HG03558 (cell line): ENCODE results near the gene ARHGAP35.
"Not testable (repeated sequence)": the region's sequence is repeated elsewhere in the genome, so short reads cannot be mapped to it uniquely, and the experiment has no call there.

ENCODE experiments used
- ATAC-seq: cut with Tn5 transposase; IDR thresholded peaks from one replicate; pipeline ENCODE4 v1.9.1; 2021; ENCODE audit warnings: moderate number of reproducible peaks; ENCODE audit not compliant: unreplicated experiment; ENCODE audit errors: extremely low read depth

ARHGAP35 gene

DNA sequence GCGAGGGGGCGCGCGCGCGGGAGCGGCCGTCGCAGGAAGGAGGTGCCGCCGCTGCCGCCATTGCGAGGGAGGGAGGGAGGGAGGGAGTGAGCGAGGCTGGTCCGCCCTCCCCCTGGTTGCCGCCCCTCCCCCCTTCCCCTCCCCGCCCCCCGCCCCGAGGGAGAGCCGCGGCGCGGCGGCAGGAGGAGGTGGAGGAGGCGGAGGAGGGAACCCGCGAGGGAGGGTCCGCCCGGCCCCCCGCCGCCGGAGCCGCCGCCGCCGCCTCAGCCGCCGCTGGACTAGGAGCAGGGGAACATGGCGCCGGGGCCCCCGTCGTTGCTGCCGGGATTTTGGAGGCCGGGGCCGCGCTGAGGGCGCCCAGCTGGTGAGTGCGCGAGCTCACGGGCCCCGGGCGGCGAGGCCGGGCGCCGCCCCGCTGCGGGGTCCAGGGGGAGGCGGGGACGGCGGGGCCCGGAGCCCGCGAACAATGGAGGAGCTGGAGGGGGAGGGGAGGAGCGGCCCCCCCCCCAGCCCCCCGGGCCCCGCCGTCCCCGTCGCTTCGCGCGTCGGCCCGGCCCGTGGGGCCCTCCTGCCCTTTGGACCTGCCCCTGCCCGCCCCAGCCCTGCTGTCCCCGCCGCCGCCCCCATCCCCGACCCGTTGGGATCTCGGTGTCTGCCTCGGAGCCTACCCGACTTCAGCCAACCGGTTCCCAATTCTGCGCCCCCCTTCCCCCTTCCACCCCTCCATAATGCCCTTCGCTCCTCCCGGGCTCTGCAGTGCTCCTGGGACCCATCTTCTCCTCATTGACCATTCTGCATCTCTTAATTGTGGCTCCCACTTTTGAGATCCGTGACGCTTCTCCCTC lies at the start of gene ARHGAP35:
Gene ARHGAP35, plus strand, starts transcription at position 152 of the 845 bp plus-strand sequence. CDS start 57,679 bp downstream, outside the sequence.
- ATAC-seq, result no peak

DNA sequence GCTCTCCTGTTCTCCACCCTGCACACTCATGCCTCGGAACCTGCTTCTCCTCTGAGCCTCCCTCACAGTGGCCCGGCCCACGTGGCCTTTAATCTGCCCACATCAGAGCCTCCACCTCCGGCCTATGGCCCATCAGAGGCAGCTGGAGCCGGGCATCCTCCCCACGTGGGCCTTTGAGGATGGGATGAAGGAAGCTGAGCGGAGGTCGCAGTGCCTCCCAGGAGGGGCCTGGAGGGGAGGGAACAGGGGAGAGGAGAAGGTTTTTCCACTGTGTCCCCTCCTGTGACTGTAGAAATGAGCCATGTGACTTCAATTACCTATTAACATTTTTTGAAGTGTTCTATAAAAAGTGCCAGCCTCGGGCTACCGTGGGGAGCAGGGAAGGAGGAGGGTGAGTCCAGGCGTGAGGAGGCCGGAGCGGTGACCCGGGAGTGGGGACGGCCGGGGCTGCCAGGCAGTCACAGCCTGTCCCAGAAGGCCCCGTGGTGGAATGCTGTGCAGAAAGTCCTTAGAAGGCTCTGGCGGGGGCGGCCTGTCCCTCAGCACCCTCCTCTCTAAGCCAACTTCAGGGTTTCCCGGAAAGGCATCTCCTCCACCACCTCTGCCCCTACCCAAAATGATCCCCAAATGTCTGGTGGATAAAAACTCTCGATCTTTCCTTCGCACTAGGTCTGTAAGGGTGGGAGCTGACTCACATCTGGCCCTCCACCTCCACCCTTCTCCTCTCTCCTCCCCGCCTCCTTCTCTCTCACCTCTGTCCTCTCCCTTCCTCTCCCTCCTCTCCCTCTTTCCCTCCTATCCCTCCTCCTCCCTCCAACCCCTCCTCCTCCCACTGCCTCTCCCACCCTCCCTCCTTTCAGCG lies 47.6 kb upstream of the ARHGAP35 start:
- no peak for ATAC-seq

DNA sequence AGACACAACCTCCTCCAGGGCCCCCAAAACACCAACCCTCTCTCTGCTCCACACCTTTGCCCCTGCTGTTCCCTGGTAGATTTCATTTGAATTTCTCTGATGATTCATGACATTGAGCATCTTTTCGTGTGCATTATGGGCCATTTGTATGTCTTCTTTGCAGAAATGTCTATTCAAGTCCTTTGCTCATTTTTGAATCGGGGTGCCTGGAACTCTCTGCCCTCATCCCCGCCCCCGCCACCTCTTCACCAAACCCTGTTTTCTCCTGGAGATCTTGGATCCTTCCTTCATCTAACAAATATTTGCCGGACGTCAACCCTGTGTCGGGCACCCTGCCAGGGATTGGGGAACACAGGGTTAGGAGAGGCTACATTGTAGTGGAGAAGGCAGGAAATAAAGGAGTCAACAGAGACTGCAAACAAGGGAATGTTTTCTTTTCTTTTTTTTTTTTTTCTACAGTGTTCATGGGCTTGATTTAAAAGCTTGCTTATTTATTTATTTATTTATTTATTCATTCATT lies 46.9 kb upstream of the ARHGAP35 start:
- ATAC-seq, result no peak

DNA sequence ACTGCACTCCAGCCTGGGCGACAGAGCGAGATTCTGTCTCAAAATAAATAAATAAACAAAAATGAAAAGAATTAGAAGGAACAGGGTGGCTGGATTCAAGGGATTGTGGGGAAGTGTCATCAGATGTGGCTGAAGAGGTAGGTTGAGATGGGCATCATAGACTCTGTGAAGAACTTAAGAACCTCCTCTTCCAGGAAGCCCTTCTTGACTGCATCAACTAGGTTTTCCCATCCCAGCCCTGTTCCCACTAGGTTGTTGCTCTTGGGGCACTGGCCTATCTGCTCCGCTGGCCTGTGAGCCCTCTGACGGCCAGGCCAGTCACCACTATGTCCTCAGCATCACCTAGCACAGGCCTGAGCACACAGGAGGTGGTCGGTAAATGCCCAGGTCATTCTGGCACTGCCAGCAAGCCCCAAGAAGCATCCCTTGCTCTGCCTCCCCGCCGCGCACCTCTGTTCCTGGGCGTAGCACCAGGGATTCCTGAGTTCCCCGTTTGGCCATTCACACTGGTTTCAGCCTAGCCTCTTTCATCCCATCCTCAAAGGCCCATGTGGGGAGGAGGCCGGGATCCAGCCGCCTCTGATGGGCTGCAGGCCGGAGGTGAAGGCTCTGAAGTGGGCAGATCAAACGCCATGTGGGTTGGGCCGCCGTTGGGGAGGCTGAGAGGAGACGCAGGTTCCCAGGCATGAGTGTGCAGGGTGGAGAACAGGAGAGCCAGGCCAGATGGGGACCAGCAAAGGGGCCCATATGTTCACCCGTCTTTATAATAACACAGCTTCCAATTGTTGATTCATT lies 44.8 kb upstream of the ARHGAP35 start:
- ATAC-seq, result no peak

DNA sequence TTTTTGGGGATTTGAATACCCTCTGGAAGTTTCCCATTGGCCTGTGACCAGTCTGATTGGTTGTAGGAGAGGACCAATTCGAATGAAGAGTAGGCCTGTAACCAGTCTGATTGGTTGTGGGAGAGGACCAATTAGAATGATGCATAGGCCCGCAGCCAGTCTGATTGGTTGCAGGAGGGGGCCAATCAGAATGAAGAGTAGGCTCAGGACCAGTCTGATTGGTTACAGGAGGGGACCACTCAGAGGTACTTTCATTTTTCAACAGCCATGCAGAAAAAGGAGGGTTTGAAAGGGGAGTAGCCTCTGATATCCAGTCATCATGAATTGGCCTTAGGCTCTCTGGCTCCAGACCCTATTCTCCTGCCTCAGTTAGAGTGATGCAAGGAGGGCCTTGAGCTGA lies 42.0 kb upstream of the ARHGAP35 start:
- ATAC-seq, result no peak

DNA sequence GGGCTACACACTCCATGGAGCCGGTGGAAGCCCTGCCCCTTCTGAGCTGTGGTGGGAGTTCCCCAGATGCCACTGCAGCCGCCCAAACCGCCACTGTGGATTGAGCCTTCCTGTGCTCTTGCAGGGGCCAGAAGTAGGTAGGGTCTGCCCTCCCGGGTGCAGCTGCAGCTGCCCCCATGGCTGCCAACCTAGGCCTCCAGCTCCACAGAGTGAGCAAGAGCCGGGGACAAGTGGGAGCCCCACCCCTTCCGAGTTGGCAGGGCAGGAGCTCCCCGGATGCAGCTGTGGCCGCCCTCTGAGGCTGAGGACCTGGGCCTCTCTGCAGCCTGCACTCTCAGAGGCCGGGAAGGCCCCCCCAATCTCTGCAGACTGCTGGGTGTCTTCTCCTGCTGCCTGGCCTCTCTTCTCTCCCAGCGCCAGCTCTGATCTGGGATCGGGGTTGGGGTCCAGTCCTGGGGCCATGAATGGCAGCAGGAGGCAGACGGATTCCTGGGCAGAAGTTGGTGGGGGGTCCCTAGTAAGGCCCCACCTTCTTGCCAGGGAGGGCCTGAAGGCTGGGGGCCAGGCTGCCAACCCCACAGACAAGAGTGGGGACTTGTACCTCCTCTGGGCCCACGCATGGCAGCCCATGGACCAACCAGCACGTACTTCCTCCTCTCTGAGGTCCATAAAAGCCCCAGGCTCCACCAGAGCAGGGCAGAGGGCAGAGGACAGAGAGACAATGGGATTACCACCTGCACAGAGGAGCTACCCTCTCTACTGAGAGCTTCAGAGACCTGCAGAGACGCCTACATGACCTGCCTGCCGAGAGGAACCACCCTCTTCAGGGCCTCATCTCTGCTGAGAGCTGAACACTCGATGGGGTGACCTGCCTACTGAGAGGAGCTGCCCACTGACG lies 39.0 kb upstream of the ARHGAP35 start:
- no peak for ATAC-seq

DNA sequence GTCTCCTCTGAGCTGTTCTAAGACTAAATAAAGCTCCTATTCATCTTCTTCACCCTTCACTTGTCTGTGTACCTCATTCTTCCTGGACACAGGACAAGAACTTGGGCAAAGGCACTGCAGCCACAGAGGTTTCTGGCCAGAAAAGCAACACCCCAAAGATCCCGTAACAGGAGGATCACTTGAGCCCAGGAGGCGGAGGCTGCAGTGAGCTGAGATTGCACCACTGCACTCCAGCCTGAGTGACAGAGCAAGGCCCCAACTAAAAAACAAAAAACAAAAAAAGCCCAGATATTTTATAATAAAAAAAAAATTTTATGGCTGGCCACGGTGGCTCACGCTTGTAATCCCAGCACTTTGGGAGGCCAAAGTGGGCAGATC lies 38.4 kb upstream of the ARHGAP35 start:
- ATAC-seq, result not testable (repeated sequence)

DNA sequence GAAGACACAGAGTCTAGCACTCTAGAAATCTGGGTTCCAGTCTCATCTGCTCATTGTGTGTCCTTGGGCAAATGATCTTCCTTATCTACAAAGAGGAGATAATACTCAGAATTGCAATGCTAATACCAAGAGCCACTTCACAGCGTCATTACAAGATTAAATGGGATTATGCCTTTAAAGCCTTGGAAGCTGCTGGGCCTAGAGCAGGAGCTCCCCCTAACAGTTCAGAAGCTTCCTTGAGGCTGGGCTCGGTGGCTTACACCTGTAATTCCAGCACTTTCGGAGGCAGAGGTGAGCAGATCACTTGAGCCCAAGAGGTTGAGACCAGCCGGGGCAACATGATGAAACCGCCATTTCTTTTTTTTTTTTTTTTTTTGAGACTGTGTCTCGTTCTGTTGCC lies 37.7 kb upstream of the ARHGAP35 start:
- ATAC-seq, result no peak

DNA sequence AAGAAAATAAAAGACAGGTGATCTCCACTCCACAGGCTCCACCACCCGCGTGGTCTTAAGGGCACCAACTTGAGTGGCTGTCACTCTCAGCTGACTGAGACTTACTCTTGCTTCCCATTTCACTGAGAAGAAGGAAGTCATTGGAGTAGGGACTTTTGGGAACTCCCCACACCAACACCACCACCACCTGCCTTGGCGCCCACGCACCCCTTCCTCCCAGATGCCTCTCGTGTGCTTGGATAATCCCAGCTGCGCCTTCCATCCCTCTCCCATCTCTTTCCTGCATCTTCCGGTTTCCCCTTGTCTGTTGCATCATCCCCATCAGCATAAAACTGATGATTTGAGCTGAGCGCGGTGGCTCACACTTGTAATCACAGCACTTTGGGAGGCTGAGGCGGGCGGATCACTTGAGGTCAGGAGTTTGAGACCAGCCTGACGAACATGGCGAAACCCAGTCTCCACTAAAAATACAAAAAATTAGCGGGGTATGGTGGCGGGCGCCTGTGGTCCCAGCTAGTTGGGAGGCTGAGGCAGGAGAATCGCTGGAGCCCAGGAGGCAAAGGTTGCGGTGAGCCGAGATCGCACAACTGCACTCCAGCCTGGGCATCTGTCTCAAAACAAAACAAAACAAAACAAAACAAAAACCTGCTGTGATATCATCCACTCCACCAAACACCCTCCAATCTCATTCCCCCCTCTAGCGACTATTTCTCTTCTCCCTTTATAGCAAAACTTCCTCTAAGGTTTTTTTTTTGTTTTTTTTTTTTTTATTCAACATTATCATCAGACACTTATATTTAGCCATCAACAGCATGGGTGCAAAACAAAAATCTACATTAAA lies 35.7 kb upstream of the ARHGAP35 start:
- no peak for ATAC-seq

DNA sequence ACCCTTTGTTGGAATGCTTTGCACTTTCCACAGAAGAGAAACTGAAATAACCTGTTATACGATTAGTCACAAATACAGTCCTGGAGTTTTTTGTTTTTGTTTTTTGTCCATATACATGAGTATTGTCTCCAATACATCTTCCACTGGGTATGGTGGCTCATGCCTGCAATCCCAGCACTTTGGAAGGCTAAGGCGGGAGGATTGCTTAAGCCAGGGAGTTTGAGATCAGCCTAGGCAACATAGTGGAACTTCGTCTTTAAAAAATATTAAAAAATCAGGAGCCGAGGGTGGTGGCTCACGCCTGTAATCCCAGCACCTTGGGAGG lies 35.1 kb upstream of the ARHGAP35 start:
- ATAC-seq, result no peak

DNA sequence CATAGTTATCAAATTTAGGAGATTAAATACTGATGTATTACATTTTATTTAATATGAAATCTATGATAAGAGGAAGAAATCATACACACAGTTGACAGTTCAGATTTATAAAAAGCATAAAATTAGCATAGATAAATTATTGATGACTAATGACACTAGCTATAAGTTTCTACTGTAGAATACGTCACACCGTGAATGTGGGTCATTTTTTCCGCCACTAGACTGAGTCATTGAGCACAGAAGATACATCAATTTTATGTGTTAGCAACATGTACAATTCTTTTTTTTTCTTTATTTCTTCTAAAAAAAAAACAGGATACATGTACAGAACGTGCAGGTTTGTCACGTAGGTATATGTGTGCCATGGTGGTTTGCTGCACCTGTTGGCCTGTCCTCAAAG lies 32.3 kb upstream of the ARHGAP35 start:
- no peak for ATAC-seq

DNA sequence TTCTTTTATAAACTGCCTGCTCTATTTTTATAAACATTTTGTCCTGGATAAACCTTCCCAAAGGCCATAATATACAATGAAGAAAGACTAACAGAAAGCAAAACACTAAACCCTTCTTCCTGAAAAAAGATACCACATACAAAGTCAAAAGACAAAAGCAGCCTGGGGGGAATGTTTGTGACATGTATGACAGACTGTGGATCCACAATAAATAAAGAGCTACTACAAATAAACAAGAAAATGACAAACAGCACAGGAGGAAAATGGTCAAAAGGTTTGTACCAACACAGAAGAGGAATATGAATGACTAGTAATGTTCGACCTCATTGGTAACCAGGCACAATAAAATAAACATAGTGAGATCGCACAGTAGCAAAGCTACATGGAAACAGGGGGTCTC lies 29.9 kb upstream of the ARHGAP35 start:
- ATAC-seq, result no peak

DNA sequence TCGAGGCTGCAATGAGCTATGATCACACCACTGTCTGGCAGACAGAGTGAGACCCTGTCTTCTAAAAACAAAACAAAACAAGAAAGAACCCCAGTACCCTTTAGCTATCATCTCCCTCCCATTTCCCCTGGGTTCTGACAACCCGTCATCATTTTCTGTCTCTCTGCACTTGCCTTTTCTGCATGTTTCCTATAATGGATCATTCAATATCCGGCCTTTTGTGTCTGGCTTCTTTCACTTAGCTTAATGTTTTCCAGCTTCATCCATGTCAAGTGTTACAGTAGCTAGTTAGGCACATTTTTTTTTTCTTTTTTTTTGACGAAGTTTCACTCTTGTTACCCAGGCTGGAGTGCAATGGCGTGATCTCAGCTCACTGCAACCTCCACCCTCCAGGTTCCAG lies 26.7 kb upstream of the ARHGAP35 start:
- no peak for ATAC-seq

DNA sequence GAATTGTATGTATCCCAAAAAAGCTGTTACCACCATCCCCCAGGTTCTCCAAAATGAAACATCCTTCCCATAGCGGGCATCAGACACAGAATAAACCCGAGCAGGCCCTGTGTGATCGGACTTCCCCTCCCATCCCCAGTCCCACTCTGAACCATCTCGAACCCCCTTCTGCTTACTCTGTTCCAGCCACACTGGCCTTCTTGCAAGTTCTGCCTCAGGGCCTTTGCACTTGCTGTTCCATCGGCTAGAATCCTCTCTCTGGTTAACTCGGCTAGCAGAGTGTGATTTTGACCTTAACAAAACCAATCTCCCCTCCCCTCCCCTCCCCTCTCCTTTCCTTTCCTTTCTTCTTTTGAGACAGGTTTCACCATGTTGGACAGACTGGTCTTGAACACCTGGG lies 25.8 kb upstream of the ARHGAP35 start:
- ATAC-seq, result no peak

DNA sequence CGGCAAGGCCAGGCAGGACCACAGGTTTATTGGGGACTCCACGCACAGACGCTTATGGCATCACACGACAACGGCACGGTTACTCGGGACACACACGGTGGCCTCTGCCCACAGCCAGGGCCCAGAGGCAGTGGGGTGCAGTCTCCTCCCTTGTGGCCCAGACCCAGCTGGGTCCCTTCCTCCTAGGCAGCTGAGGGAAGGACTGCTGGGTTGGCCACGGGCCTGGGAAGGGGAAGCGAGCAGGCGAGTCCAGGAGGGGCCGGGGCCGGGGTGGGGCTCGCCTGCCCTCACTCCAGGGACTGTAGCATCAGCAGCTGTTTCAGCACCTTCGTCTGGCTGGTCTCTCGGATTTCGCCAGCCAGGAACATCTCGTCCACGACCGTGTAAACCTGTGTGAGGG lies 22.6 kb upstream of the ARHGAP35 start:
- no peak for ATAC-seq

DNA sequence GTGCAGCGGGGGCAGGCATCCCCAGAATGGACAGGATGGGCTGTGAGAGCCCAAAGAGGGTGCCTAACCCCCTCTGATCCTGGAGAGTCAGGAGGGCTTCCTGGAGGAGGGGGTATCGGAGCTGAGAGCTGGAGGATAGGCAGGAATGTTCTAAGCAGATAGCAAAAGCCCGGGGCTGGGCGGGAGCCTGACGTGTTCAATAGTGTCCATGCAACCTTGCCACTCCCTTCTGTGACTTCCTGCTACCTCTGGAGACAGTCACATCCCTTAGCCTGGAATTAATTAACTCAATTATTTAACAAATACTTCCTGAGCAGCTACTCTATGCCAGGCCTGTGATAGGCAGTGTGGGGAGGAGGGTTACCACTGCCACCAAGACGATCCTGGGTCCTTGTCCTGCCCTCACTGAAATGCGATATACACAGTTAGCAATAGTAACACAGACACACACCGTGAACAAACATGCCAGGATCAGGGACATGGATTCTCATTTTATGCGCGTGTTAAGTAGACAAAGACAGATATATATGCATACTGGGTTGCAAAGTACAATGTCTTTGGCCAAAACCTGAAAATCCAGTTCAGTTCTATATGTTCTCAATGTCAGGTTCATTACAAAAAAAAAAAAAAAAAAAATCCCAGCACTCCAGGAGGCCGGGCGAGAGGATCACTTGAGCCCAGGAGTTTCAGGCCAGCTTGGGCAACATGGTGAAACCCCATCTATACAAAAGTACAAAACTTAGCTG lies 20.9 kb upstream of the ARHGAP35 start:
- no peak for ATAC-seq

DNA sequence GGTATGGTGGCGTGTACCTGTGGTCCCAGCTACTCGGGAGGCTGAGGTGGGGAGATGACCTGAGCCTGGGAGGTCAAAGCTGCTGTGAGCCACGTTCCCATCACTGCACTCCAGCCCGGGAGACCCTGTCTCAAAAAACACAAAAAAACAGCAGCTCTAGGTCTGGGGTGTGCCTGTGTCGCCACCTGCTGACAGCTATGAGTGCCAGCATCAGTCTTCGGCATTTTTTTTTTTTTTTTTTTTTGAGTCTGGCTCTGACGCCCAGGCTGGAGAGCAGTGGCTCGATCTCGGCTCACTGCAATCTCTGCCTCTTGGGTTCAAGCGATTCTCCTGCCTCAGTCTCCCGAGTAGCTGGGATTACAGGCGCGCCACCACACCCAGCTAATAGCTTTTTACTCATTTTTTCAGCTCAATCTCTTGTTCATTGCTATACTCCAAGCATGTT lies 20.3 kb upstream of the ARHGAP35 start:
- no peak for ATAC-seq
